Activated T-cell treated with anti-CD3 and anti-CD28 coated beads, Interleukin-2, amount 50 U/mL, for 24 hours (primary cell): Measurements from ENCODE around the gene EDAR.

Experiments
- DNase-seq: peaks from one replicate; pipeline ENCODE4 v3.0.0-alpha.2; 2020
- H3K27ac Mint-ChIP-seq: 2 replicates; pipeline ENCODE4 v1.8.0; 2020; ENCODE audit warnings: mild to moderate bottlenecking, mixed read lengths
- H3K27me3 Mint-ChIP-seq: 2 replicates; pipeline ENCODE4 v1.8.0; 2020; ENCODE audit warnings: mixed read lengths
- H3K36me3 Mint-ChIP-seq: 2 replicates; pipeline ENCODE4 v1.8.0; 2020; ENCODE audit warnings: low read depth, mixed read lengths
- H3K4me1 Mint-ChIP-seq: 2 replicates; pipeline ENCODE4 v1.8.0; 2020; ENCODE audit warnings: low read depth, mixed read lengths
- H3K4me3 Mint-ChIP-seq: 2 replicates; pipeline ENCODE4 v1.8.0; 2020; ENCODE audit warnings: mild to moderate bottlenecking, moderate library complexity, mixed read lengths
- H3K9me3 Mint-ChIP-seq: 2 replicates; pipeline ENCODE4 v1.8.0; 2020; ENCODE audit warnings: mixed read lengths

Gene EDAR

GRCh38 chr2:108965540-108966289 is 23.3 kb downstream of the EDAR start:
- peak overlapping the region; percentile 27 for H3K27ac Mint-ChIP-seq
- no peaks in the 10 kb centered on the region for H3K36me3 Mint-ChIP-seq
- H3K27me3 Mint-ChIP-seq = no peaks in the 10 kb centered on the region

GRCh38 chr2:108963057-108963456 is 26.0 kb downstream of the EDAR start:
- Mint-ChIP-seq H3K4me3 (no peak overlapping the region), H3K4me1 (peaks cover 89% of the 10 kb centered on the region), H3K27ac (no peak overlapping the region)

More at GRCh38 chr2:108965540-108966289, 23.3 kb downstream of the EDAR start:
- DNase-seq = no peak
- H3K4me3 Mint-ChIP-seq = peak overlapping the region; percentile 11
- no peaks in the 10 kb centered on the region for H3K9me3 Mint-ChIP-seq
- peaks cover 88% of the 10 kb centered on the region for H3K4me1 Mint-ChIP-seq

DNA sequence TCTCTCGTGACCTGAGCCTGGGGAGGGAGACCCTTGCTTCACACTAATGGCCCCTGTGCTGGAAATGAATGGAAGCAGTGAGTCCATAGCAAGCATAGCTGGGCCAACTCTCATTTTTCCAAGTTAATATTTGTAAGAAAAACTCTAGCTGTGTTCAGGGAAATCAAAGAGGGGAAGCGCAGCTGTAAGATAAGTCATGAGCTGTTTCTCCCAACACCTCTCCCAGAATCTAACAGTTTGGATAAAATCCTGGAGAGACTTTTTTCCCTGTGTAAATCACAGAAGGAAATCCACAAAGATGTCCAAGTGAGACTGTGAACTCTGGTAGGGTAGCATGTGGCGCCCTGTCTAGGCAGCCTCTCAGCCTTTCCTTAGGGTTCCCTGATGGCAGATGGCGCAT is 27.2 kb downstream of the EDAR start:
- Mint-ChIP-seq H3K27me3 (no peaks in the 10 kb centered on the region), H3K4me1 (peaks cover 89% of the 10 kb centered on the region), H3K27ac (peak overlapping the region; percentile 57), H3K36me3 (no peaks in the 10 kb centered on the region), H3K9me3 (no peaks in the 10 kb centered on the region), H3K4me3 (no peak overlapping the region)
- DNase-seq = no peak

More at GRCh38 chr2:108963057-108963456, 26.0 kb downstream of the EDAR start:
- Mint-ChIP-seq H3K9me3 (no peaks in the 10 kb centered on the region), H3K27me3 (no peaks in the 10 kb centered on the region), H3K36me3 (no peaks in the 10 kb centered on the region)
- DNase-seq = no peak

- H3K4me3 Mint-ChIP-seq = no peak overlapping the region
- peaks cover 76% of the 10 kb centered on the region for H3K4me1 Mint-ChIP-seq
- no peaks in the 10 kb centered on the region for H3K36me3 Mint-ChIP-seq
- no peak for DNase-seq
- no peak overlapping the region for H3K27ac Mint-ChIP-seq
- H3K27me3 Mint-ChIP-seq = no peaks in the 10 kb centered on the region
- H3K9me3 Mint-ChIP-seq = no peaks in the 10 kb centered on the region
Measured at GRCh38 chr2:108960006-108960405, 29.0 kb downstream of the EDAR start.

DNA sequence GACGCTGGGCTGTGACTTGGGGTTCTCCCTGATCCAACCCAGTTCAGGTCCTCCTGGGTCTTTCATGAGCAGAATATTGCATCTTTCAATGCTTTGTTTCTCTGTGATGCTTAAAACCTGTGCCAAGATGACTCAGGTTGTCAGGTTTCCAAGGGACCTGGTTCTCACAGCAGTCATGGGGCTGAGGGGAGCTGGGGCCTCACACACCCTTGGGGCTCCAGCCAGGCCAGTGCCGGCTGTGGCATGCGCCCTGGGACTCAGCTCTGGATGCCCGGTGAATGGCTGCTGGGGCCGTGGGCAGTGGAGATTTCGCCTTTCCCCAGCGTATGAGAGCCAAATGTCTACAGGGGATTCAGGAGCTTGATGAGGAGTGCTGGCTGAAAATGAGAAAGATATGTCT is 29.6 kb downstream of the EDAR start:
- no peak for DNase-seq
- Mint-ChIP-seq H3K27ac (no peak overlapping the region), H3K4me1 (peaks cover 70% of the 10 kb centered on the region), H3K9me3 (no peaks in the 10 kb centered on the region), H3K36me3 (no peaks in the 10 kb centered on the region), H3K4me3 (no peak overlapping the region), H3K27me3 (no peaks in the 10 kb centered on the region)

DNA sequence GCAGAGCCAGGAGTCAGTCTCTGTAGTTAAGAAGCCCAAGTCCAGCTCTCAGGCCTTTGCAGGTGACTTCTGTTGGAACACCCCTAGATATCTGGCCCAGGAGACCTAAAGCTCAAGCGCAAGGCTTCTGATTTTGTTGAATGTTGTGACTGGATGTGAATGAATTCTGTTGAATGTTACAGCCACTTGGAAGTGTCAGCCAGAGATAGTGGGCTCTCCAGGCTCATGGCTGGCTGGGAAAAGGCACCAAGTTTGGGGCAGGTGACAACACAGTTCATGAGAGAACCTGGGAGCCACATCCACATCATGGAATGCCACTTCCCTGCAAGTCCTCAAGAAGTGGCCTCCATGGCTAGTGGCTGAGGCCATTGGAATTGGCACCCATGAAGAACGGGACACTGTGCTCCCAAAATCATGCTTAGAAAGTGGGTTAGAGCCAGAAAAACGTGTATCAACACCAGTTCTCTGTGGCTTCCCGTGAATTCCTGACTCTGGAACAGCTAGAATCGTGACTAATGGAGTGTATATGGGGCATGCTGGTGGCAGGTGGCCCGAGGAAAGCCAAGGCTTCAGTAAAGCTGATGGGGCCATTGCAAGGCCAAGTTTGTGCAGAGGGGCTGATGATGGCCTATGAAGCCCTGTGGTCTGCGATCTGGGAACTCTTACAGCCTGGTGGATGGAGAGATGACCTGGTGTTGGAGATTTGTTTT is 30.2 kb downstream of the EDAR start:
- Mint-ChIP-seq H3K4me1 (peaks cover 64% of the 10 kb centered on the region), H3K36me3 (no peaks in the 10 kb centered on the region), H3K27ac (peak overlapping the region; percentile 55), H3K27me3 (no peaks in the 10 kb centered on the region), H3K4me3 (peak overlapping the region; percentile 62), H3K9me3 (no peaks in the 10 kb centered on the region)
- DNase-seq = no peak

GRCh38 chr2:108958002-108958401 is 31.0 kb downstream of the EDAR start:
- Mint-ChIP-seq H3K4me1 (peaks cover 56% of the 10 kb centered on the region), H3K27ac (peak overlapping the region; percentile 55), H3K4me3 (peak overlapping the region; percentile 62), H3K36me3 (peaks cover 2% of the 10 kb centered on the region), H3K9me3 (peaks cover 4% of the 10 kb centered on the region), H3K27me3 (no peaks in the 10 kb centered on the region)
- no peak for DNase-seq

GRCh38 chr2:108956375-108956774 is 32.6 kb downstream of the EDAR start:
- Mint-ChIP-seq H3K36me3 (peaks cover 6% of the 10 kb centered on the region), H3K9me3 (peaks cover 13% of the 10 kb centered on the region), H3K27ac (no peak overlapping the region), H3K4me3 (no peak overlapping the region), H3K4me1 (peaks cover 44% of the 10 kb centered on the region), H3K27me3 (no peaks in the 10 kb centered on the region)
- no peak for DNase-seq

DNA sequence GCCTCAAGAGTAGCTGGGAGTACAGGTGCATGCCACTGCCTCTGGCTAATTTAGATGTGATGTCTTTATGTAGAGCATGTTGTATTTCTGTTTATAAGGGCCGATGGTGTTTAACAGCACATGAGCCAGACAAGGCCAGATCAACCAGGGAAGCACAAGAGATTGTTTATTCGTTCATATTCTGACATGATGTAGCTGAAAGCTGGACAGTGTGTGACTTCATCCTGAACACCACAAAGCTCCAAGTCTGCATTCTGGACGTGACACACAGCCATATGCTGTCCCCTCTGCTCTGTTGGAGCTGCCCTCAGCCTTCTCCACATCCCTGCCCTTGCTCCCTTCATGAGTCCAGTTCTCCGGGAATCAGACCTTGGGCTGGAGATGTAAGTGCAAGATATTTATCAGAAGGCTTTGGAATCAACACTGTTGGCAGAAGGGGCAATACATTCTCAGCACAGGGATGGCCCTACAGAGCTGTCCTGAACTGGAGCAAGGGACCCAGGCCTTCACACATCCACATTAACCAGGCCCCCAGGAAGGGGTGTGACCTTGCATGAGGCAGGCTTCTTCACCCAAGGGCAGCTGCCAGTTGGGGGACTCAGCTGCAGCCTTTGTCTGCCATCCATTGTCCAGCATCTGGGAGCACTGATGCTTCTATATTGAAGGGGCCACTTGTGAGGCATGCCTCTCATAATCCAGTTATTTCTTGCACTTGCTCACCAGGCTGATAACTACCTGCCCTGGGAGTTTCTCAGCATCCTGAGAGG is 38.5 kb downstream of the EDAR start:
- Mint-ChIP-seq H3K36me3 (peaks cover 26% of the 10 kb centered on the region), H3K4me3 (no peak overlapping the region), H3K27ac (no peak overlapping the region)

GRCh38 chr2:108949316-108950239 is 39.4 kb downstream of the EDAR start:
- no peak overlapping the region for H3K4me3 Mint-ChIP-seq
- no peak overlapping the region for H3K27ac Mint-ChIP-seq
- peaks cover 26% of the 10 kb centered on the region for H3K36me3 Mint-ChIP-seq
- DNase-seq = no peak
- H3K4me1 Mint-ChIP-seq = peaks cover 9% of the 10 kb centered on the region
- H3K9me3 Mint-ChIP-seq = peaks cover 39% of the 10 kb centered on the region
- H3K27me3 Mint-ChIP-seq = no peaks in the 10 kb centered on the region

More for the DNA sequence above, 38.5 kb downstream of the EDAR start:
- no peak for DNase-seq
- Mint-ChIP-seq H3K27me3 (no peaks in the 10 kb centered on the region), H3K9me3 (peaks cover 39% of the 10 kb centered on the region), H3K4me1 (peaks cover 9% of the 10 kb centered on the region)

DNA sequence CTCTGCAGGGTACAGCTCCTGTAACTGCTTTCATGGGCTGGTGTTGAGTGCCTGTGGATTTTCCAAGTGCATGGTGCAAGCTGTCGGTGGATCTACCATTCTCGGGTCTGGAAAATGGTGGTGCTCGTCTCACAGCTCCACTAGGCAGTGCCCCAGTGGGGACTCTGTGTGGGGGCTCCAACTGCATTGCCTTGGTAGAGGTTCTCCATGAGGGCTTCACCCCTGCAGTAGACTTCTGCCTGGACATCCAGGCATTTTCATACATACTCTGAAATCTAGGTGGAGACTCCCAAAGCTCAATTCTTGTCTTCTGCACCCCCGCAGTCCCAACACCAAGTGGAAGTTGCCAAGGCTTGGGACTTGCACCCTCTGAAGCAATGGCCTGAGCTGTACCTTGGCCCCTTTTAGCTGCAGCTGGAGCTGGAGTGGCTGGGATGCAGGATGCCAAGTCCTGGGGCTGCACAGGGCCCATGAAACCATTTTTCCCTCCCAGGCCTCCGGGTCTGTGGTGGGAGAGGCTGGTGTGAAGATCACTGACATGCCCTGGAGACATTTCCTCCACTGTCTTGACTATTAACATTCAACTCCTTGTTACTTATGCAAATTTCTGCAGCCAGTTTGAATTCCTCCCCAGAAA is 41.6 kb downstream of the EDAR start:
- Mint-ChIP-seq H3K27me3 (no peaks in the 10 kb centered on the region), H3K4me3 (no peak overlapping the region), H3K36me3 (peaks cover 24% of the 10 kb centered on the region), H3K27ac (no peak overlapping the region), H3K9me3 (peaks cover 32% of the 10 kb centered on the region), H3K4me1 (peaks cover 9% of the 10 kb centered on the region)
- DNase-seq = no peak

- no peak overlapping the region for H3K27ac Mint-ChIP-seq
Measured at GRCh38 chr2:108946442-108946841, 42.6 kb downstream of the EDAR start.

GRCh38 chr2:108945969-108946368 is 43.1 kb downstream of the EDAR start:
- Mint-ChIP-seq H3K27me3 (no peaks in the 10 kb centered on the region), H3K4me3 (no peak overlapping the region)

More at GRCh38 chr2:108946442-108946841, 42.6 kb downstream of the EDAR start:
- Mint-ChIP-seq H3K4me3 (no peak overlapping the region), H3K9me3 (peaks cover 26% of the 10 kb centered on the region), H3K4me1 (peaks cover 9% of the 10 kb centered on the region), H3K36me3 (peaks cover 21% of the 10 kb centered on the region), H3K27me3 (no peaks in the 10 kb centered on the region)
- DNase-seq = no peak

More at GRCh38 chr2:108945969-108946368, 43.1 kb downstream of the EDAR start:
- Mint-ChIP-seq H3K4me1 (peaks cover 9% of the 10 kb centered on the region), H3K27ac (no peak overlapping the region), H3K9me3 (peaks cover 26% of the 10 kb centered on the region), H3K36me3 (peaks cover 21% of the 10 kb centered on the region)
- no peak for DNase-seq
